CD4-positive, CD25-positive, alpha-beta regulatory T cell (primary cell): ENCODE results near the gene CRYBG2. TPM values are rescaled to one million over a fixed set of nuclear protein-coding genes. Genes with fewer than 3 reads are reported as not detected.

Source experiments
- ATAC-seq, 2 donors: fragments of 150-1000 bp; cut with Tn5 transposase; one replicate each; pipeline ENCODE4 v1.10.0; 2021; ENCODE audit warnings: low read depth in 2 of 2, moderate number of reproducible peaks in 2 of 2, moderate library complexity in 1 of 2
- DNase-seq, 3 donors: peaks; one replicate each; pipeline versions ENCODE4 v3.0.0 to v3.0.0-alpha.2; 2012 to 2022; ENCODE audit warnings: mixed read lengths in 1 of 3
- H3K27ac ChIP-seq: one replicate; pipeline ENCODE4 v1.7.0; 2013; ENCODE audit warnings: mild to moderate bottlenecking, low read length; ENCODE audit not compliant: insufficient read depth, poor library complexity, severe bottlenecking
- H3K27me3 ChIP-seq: one replicate; pipeline ENCODE4 v1.7.0; 2013; ENCODE audit warnings: low read length; ENCODE audit not compliant: control insufficient read depth, insufficient read depth
- H3K36me3 ChIP-seq: one replicate; pipeline ENCODE4 v1.7.0; 2013; ENCODE audit warnings: mild to moderate bottlenecking, low read length, moderate library complexity; ENCODE audit not compliant: control insufficient read depth, insufficient read depth
- H3K4me1 ChIP-seq: 2 replicates; pipeline ENCODE4 v1.7.0; 2013; ENCODE audit warnings: mild to moderate bottlenecking, low read length; ENCODE audit not compliant: insufficient read depth, control insufficient read depth, poor library complexity, severe bottlenecking
- H3K4me3 ChIP-seq: one replicate; pipeline ENCODE4 v1.7.0; 2013; ENCODE audit warnings: low read depth, mild to moderate bottlenecking, low read length, moderate library complexity
- H3K9me3 ChIP-seq, 2 experiments: 1 replicate in 1 of 2; 2 replicates in 1 of 2; pipeline ENCODE4 v1.7.0; 2013; ENCODE audit warnings: low read length in 2 of 2, mild to moderate bottlenecking in 1 of 2, moderate library complexity in 1 of 2; ENCODE audit not compliant: control insufficient read depth in 2 of 2
- H3K27ac Mint-ChIP-seq, 3 donors: one replicate each; pipeline ENCODE4 v1.8.0; 2020 to 2022; ENCODE audit warnings: mild to moderate bottlenecking in 3 of 3, mixed read lengths in 3 of 3, moderate library complexity in 2 of 3
- H3K27me3 Mint-ChIP-seq: one replicate; pipeline ENCODE4 v1.8.0; 2022; ENCODE audit warnings: mild to moderate bottlenecking, mixed read lengths
- H3K36me3 Mint-ChIP-seq: one replicate; pipeline ENCODE4 v1.8.0; 2020; ENCODE audit warnings: mixed read lengths
- H3K4me1 Mint-ChIP-seq, 4 donors: one replicate each; pipeline ENCODE4 v1.8.0; 2020 to 2022; ENCODE audit warnings: mixed read lengths in 4 of 4, mild to moderate bottlenecking in 1 of 4
- H3K4me3 Mint-ChIP-seq, 4 donors: one replicate each; pipeline ENCODE4 v1.8.0; 2020 to 2022; ENCODE audit warnings: mild to moderate bottlenecking in 4 of 4, mixed read lengths in 4 of 4, moderate library complexity in 3 of 4
- H3K9me3 Mint-ChIP-seq, 7 donors: one replicate each; pipeline ENCODE4 v1.8.0; 2020 to 2022; ENCODE audit warnings: mixed read lengths in 7 of 7, mild to moderate bottlenecking in 3 of 7, moderate library complexity in 2 of 7
- polyA plus RNA-seq, 4 donors: library from polyadenylated mRNA; unstranded; fragments of 300-500 nt; fragmentation: Illumina TruSeq; gene quantifications; one replicate each; pipeline ENCODE4 v1.2.3, GENCODE V29; 2021
- total RNA-seq: library from RNA; stranded (reverse); gene quantifications from one replicate; pipeline ENCODE4 v1.2.3, GENCODE V29; 2022

Gene CRYBG2
- total and polyA plus RNA-seq, 5 donors from 2014 or later: 1.0 to 2.3 (median 1.7) TPM; not detected in 1

- DNase-seq: peak; percentile 24 to 86 (median 38)
- Histone ChIP-seq H3K4me3 (peak overlapping the region; percentile 37), H3K36me3 (no peaks in the 10 kb centered on the region), H3K27me3 (no peaks in the 10 kb centered on the region), H3K4me1 (peaks cover 86% of the 10 kb centered on the region), H3K9me3 (no peaks in the 10 kb centered on the region), H3K27ac (peak overlapping the region; percentile 93)
- Mint-ChIP-seq H3K27ac (peak overlapping the region; percentile 96 to 100 (median 99)), H3K4me3 (peak overlapping the region; percentile 0 to 88 (median 84)), H3K9me3 (no peaks in the 10 kb centered on the region), H3K27me3 (no peaks in the 10 kb centered on the region), H3K36me3 (peaks cover 12% of the 10 kb centered on the region), H3K4me1 (peaks cover 19 to 88% (median 58%) of the 10 kb centered on the region in 4 donors)
- ATAC-seq: peak in 1 of 2 donors; percentile 2
Observed at GRCh38 chr1:26289158-26290059, 64.5 kb downstream of the CRYBG2 start.

- peak overlapping the region; percentile 80 to 94 (median 88) for H3K4me3 Mint-ChIP-seq
- Histone ChIP-seq H3K4me1 (peaks cover 96% of the 10 kb centered on the region), H3K4me3 (peak overlapping the region; percentile 29), H3K27me3 (no peaks in the 10 kb centered on the region), H3K27ac (peak overlapping the region; percentile 93), H3K36me3 (no peaks in the 10 kb centered on the region), H3K9me3 (no peaks in the 10 kb centered on the region)
- H3K9me3 Mint-ChIP-seq: no peaks in the 10 kb centered on the region
- H3K36me3 Mint-ChIP-seq: peaks cover 14% of the 10 kb centered on the region
- DNase-seq (peak; percentile 31 to 86 (median 35)), ATAC-seq (peak; percentile 13 to 19)
- H3K4me1 Mint-ChIP-seq: peaks cover 19 to 92% (median 60%) of the 10 kb centered on the region in 4 donors
- H3K27ac Mint-ChIP-seq: peak overlapping the region; percentile 96 to 100 (median 99)
- H3K27me3 Mint-ChIP-seq: no peaks in the 10 kb centered on the region
Observed at GRCh38 chr1:26288311-26288941, 65.5 kb downstream of the CRYBG2 start.

DNA sequence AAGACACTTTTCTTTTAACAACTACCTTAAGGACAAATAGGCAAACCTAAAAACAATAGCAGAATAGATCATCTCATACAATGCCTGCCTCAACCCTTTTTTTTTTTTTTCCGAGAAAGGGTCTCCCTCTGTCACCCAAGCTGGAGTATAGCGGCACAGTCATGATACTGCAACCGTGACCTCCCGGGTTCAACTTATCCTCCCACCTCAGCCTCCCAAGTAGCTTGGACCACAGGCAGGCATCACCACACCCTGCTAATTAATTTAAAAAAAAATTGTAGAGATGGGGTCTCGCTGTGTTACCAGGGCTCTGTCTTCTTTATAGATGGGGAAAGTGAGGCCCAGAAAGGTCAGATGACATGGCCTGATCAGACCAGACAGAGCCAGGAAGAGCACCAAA, 66.1 kb downstream of the CRYBG2 start:
- ATAC-seq: no peak

GRCh38 chr1:26287033-26287711, 66.8 kb downstream of the CRYBG2 start:
- Histone ChIP-seq H3K9me3 (no peaks in the 10 kb centered on the region), H3K36me3 (peaks cover 2% of the 10 kb centered on the region), H3K27me3 (no peaks in the 10 kb centered on the region), H3K4me3 (peak overlapping the region; percentile 29), H3K27ac (peak overlapping the region; percentile 93), H3K4me1 (peaks cover 100% of the 10 kb centered on the region)
- peak overlapping the region; percentile 96 to 100 (median 99) for H3K27ac Mint-ChIP-seq
- peak; percentile 59 to 97 (median 88) for DNase-seq
- ATAC-seq: peak; percentile 60 to 70
- H3K4me3 Mint-ChIP-seq: peak overlapping the region; percentile 80 to 94 (median 88)
- H3K9me3 Mint-ChIP-seq: no peaks in the 10 kb centered on the region
- peaks cover 17% of the 10 kb centered on the region for H3K36me3 Mint-ChIP-seq
- peaks cover 19 to 100% (median 70%) of the 10 kb centered on the region in 4 donors for H3K4me1 Mint-ChIP-seq
- no peaks in the 10 kb centered on the region for H3K27me3 Mint-ChIP-seq

More for the DNA sequence above, 66.1 kb downstream of the CRYBG2 start:
- no peaks in the 10 kb centered on the region for H3K27me3 Mint-ChIP-seq
- H3K4me1 Mint-ChIP-seq: peaks cover 19 to 95% (median 66%) of the 10 kb centered on the region in 4 donors
- H3K36me3 ChIP-seq: peaks cover 2% of the 10 kb centered on the region
- no peaks in the 10 kb centered on the region for H3K9me3 Mint-ChIP-seq
- peaks cover 98% of the 10 kb centered on the region for H3K4me1 ChIP-seq
- no peak for DNase-seq
- H3K4me3 ChIP-seq: peak overlapping the region; percentile 29
- peaks cover 17% of the 10 kb centered on the region for H3K36me3 Mint-ChIP-seq
- no peaks in the 10 kb centered on the region for H3K27me3 ChIP-seq
- peak overlapping the region; percentile 93 for H3K27ac ChIP-seq
- peak overlapping the region; percentile 80 to 94 (median 88) for H3K4me3 Mint-ChIP-seq
- H3K27ac Mint-ChIP-seq: peak overlapping the region; percentile 96 to 100 (median 99)
- no peaks in the 10 kb centered on the region for H3K9me3 ChIP-seq

DNA sequence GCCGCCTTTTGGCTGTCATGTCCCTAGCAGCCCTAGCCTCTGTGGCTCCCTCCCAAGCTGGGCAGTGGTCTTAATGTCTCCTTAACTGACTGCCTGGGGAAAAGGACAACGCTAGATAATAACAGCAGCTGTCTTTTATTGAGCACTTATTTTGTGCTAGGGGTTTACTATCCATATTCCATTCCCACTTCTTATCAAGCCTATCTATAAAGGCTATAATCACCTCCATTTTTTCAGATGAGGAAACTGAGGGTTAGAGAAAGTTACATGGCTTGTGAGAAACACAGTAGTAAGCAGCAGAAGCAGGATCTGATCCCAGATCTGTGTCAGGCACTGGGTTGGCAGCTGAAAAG, 67.9 kb downstream of the CRYBG2 start:
- H3K4me3 Mint-ChIP-seq: peak overlapping the region in 3 of 4 donors; percentile 46 to 88 (median 55)
- H3K27me3 Mint-ChIP-seq: no peaks in the 10 kb centered on the region
- H3K27me3 ChIP-seq: no peaks in the 10 kb centered on the region
- peaks cover 12% of the 10 kb centered on the region for H3K36me3 ChIP-seq
- H3K4me3 ChIP-seq: peak overlapping the region; percentile 52
- H3K27ac Mint-ChIP-seq: peak overlapping the region; percentile 96 to 100 (median 99)
- peaks cover 19 to 98% (median 74%) of the 10 kb centered on the region in 4 donors for H3K4me1 Mint-ChIP-seq
- H3K4me1 ChIP-seq: peaks cover 100% of the 10 kb centered on the region
- no peaks in the 10 kb centered on the region for H3K9me3 ChIP-seq
- DNase-seq: no peak
- no peak for ATAC-seq
- peak overlapping the region; percentile 93 for H3K27ac ChIP-seq
- peaks cover 21% of the 10 kb centered on the region for H3K36me3 Mint-ChIP-seq
- H3K9me3 Mint-ChIP-seq: no peaks in the 10 kb centered on the region

DNA sequence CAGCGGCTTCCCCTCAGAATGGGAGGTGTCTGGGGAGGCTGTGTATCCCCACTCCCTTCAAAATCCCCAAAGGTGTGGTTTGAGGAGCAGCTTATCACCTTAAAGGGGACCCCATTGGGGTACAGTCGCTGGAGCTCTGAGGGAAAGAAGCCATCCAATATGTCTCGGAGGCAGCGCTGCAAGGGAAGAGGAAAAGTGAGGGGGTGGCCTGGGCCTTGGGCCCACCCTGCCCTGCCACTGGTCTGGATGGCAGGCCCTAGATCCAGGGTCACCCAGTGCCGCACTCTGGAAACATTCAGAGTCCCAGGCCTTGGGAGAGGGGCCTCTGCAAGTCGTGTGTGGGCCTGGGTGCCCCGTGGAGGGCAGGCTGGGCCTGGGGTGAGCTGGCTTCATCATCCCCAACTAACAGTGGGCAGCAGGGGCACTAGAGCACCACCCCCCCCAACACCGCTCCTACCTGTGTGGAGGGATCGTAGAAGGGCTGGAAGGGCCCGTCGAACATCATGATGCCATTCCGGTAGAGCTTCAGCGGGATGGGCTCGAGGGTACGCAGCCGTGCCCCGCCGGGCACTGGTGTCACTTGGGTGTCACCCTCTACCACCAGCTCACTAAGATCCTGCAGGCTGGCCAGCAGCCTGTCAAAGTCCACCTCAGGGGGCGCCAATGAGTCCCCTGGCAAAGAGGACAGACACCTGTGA, 68.4 kb downstream of the CRYBG2 start:
- DNase-seq (peak in 2 of 3 donors; percentile 28 to 73), ATAC-seq (no peak)
- peaks cover 13% of the 10 kb centered on the region for H3K36me3 ChIP-seq
- H3K27me3 ChIP-seq: no peaks in the 10 kb centered on the region
- Mint-ChIP-seq H3K9me3 (no peaks in the 10 kb centered on the region), H3K27me3 (no peaks in the 10 kb centered on the region), H3K27ac (peak overlapping the region; percentile 96 to 100 (median 99)), H3K4me3 (peak overlapping the region; percentile 55 to 94 (median 87)), H3K4me1 (peaks cover 19 to 97% (median 75%) of the 10 kb centered on the region in 4 donors), H3K36me3 (peaks cover 23% of the 10 kb centered on the region)
- peak overlapping the region; percentile 93 for H3K27ac ChIP-seq
- H3K4me1 ChIP-seq: peaks cover 100% of the 10 kb centered on the region
- H3K4me3 ChIP-seq: peak overlapping the region; percentile 52
- no peaks in the 10 kb centered on the region for H3K9me3 ChIP-seq
